Measurements from ENCODE around the gene DEDD. TPM values are rescaled to one million over a fixed set of nuclear protein-coding genes. Genes with fewer than 3 reads are reported as not detected.
A peak's percentile ranks its signal among the peaks of the same experiment; 100 is the strongest.

Gene DEDD
- total RNA-seq, 3 donors from 2014 or later: 28.7 to 39.0 (median 37.6) TPM

- Histone ChIP-seq H3K4me1 (peaks cover 0 to 3% of the 10 kb centered on the region in 2 donors), H3K9me3 (no peaks in the 10 kb centered on the region), H3K27ac (no peak overlapping the region), H3K4me3 (no peak overlapping the region), H3K36me3 (no peaks in the 10 kb centered on the region), H3K27me3 (no peaks in the 10 kb centered on the region)
- intact Hi-C loops (cut with DNase I; ENCODE audit: low total_unique reads): no loop called here
- TF ChIP-seq CTCF (IDR thresholded peaks at IDR 0.05) (no peak), POLR2A (IDR thresholded peaks at IDR 0.05) (no peak), POLR2AphosphoS5 (IDR thresholded peaks at IDR 0.05) (no peak)
- no peak for DNase-seq (ENCODE audit: low spot score in 2 of 2)
Observed at GRCh38 chr1:161095230-161095629, 37.2 kb downstream of the DEDD start.

- intact Hi-C loops (cut with DNase I; ENCODE audit: low total_unique reads): no loop called here
- Histone ChIP-seq H3K4me3 (no peak overlapping the region), H3K4me1 (peaks cover 0 to 3% of the 10 kb centered on the region in 2 donors), H3K9me3 (no peaks in the 10 kb centered on the region), H3K27me3 (no peaks in the 10 kb centered on the region), H3K27ac (no peak overlapping the region), H3K36me3 (no peaks in the 10 kb centered on the region)
- DNase-seq (ENCODE audit: low spot score in 2 of 2): peak in 1 of 2 donors; percentile 16
- TF ChIP-seq POLR2AphosphoS5 (IDR thresholded peaks at IDR 0.05) (no peak), POLR2A (IDR thresholded peaks at IDR 0.05) (no peak), CTCF (IDR thresholded peaks at IDR 0.05) (no peak)
Observed at GRCh38 chr1:161094481-161094880, 38.0 kb downstream of the DEDD start.

GRCh38 chr1:161092621-161093028 lies 39.8 kb downstream of the DEDD start:
- Histone ChIP-seq H3K27ac (peak overlapping the region; percentile 0 to 50), H3K9me3 (no peaks in the 10 kb centered on the region), H3K27me3 (no peaks in the 10 kb centered on the region), H3K4me3 (no peak overlapping the region), H3K4me1 (peaks cover 0 to 3% of the 10 kb centered on the region in 2 donors), H3K36me3 (no peaks in the 10 kb centered on the region)
- intact Hi-C loops (cut with DNase I; ENCODE audit: low total_unique reads): no loop called here
- peak; percentile 57 to 60 for DNase-seq (ENCODE audit: low spot score in 2 of 2)
- TF ChIP-seq POLR2A (IDR thresholded peaks at IDR 0.05) (no peak), POLR2AphosphoS5 (IDR thresholded peaks at IDR 0.05) (no peak), CTCF (IDR thresholded peaks at IDR 0.05) (no peak)

GRCh38 chr1:161091796-161092507 lies 40.5 kb downstream of the DEDD start:
- intact Hi-C loops (cut with DNase I; ENCODE audit: low total_unique reads): no loop called here
- Histone ChIP-seq H3K9me3 (no peaks in the 10 kb centered on the region), H3K27me3 (no peaks in the 10 kb centered on the region), H3K4me3 (no peak overlapping the region), H3K27ac (no peak overlapping the region), H3K4me1 (no peaks in the 10 kb centered on the region), H3K36me3 (no peaks in the 10 kb centered on the region)
- TF ChIP-seq CTCF (IDR thresholded peaks at IDR 0.05) (no peak), POLR2A (IDR thresholded peaks at IDR 0.05) (no peak), POLR2AphosphoS5 (IDR thresholded peaks at IDR 0.05) (no peak)
- no peak for DNase-seq (ENCODE audit: low spot score in 2 of 2)

GRCh38 chr1:161091093-161091492 lies 41.4 kb downstream of the DEDD start:
- H3K4me1 ChIP-seq: no peaks in the 10 kb centered on the region
- no peak overlapping the region for H3K4me3 ChIP-seq
- no peak overlapping the region for H3K27ac ChIP-seq
- intact Hi-C loops (cut with DNase I; ENCODE audit: low total_unique reads): no loop called here
- no peaks in the 10 kb centered on the region for H3K36me3 ChIP-seq
- DNase-seq (ENCODE audit: low spot score in 2 of 2): no peak
- no peaks in the 10 kb centered on the region for H3K27me3 ChIP-seq
- no peak for TF ChIP-seq CTCF (IDR thresholded peaks at IDR 0.05)
- no peak for TF ChIP-seq POLR2AphosphoS5 (IDR thresholded peaks at IDR 0.05)
- no peak for TF ChIP-seq POLR2A (IDR thresholded peaks at IDR 0.05)
- no peaks in the 10 kb centered on the region for H3K9me3 ChIP-seq
